ENCODE measurements around the gene POU2AF1.
A peak's percentile ranks its signal among the peaks of the same experiment; 100 is the strongest.

The POU2AF1 gene

DNA sequence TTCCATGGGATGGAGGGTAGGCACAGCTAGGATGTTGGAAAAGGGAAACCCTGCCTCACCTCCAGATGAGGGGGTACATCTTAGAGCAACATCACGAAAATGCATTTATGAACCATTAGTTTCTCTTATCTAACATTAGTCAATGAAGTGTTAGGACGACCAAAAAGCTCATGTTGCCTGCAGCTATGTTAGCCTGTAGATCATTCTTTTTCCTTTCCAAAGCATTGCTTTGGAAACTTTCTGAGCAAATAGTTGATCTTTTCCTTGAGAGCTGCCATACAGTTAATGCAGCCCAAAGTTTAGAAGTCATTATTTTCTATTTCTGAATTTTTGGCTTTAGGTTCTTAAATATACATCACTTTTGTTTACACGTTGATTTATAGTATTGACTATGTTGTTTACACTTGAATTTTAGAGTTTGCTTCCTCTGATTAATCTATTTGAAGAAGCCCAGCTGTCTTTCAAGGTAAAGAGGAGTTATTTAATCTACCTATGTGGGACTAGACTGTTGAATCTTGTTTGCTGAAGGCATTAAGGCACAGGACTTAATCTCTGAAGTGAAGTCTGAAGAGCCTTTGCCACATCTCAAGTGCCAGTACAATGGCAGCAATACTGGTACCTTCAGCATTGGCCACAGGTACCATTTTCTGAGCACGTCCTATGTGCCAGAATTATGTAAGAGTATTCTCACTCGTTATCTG lies 69.7 kb downstream of the POU2AF1 start:
- peak; percentile 53 for FAIRE-seq

DNA sequence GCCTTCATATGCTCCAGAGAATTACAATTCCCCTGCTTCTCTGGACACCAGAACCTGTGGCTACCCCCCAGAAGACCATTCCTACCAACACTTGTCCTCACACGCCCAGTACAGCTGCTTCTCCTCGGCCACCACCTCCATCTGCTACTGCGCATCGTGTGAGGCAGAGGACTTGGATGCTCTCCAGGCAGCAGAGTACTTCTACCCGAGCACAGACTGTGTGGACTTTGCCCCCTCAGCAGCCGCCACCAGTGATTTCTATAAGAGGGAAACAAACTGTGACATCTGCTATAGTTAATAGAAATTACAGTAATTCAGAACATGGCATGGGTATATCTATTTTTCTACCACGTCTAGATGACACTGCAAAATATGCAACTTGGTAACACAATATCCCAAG lies 70.9 kb downstream of the POU2AF1 start:
- FAIRE-seq = peak; percentile 99

DNA sequence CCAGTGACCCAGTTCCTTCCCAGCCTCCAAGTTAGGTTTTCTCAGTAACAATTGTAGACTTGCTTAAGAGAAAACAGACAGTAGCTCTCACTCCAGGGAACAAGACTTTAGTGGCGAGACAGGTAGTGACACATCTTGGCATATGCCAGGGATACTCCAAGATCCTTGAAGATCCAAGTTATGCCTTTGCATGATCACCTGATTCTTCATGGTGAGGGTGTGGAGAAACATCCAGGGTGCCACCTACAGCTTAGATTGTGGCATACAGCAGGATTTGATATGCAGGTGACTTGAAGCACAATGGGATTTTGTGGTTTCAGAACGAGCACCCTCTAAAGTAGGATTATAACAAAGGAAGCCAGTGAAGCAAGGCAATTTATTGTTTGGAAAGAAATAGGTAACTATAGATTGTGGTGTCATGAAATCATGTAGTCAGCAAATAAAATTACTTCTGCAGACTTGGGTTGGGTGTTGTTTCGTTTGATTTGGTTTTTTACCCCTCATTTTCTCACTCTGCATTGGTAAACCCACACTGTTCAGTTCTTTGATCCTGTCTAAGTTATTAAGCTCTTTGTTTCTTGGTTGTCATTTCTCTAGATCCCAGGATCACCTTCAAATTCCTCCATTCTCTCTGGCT lies 71.5 kb downstream of the POU2AF1 start:
- no peak for FAIRE-seq

DNA sequence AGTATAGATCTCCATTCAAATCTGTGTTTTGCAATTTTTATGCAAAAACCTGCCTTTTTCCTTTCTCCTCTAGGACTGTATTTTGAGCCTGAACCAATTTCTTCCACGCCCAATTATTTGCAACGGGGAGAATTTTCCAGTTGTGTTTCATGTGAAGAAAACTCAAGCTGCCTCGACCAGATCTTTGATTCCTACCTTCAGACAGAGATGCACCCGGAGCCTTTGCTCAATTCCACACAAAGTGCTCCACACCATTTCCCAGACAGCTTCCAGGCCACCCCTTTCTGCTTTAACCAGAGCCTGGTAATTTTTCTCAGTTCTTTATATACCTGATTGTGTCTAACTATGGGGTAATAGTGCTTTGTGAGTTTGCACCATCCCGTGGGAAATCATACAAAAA lies 72.8 kb downstream of the POU2AF1 start:
- no peak for FAIRE-seq

DNA sequence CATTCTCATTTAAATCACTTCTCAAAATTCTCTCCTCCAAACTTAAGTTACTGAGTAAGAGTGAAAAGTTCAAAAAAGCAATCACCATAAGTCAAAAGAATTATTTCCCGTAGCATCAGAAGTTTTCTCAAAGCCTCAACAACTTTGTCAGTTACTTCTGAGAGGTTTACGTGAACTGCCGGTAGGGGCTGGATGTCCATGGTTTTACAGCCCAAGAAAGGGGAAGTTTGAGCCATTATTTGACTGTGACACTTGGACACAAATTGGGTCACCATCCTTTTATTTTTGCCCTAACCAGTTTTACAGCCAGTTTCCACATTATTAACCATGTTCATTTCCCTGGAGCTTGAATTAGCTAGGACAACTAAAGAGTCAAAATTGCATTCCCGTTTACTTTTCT lies 73.2 kb downstream of the POU2AF1 start:
- no peak for FAIRE-seq

GRCh38 chr11:111305162-111305802 lies 73.8 kb downstream of the POU2AF1 start:
- peak; percentile 5 for FAIRE-seq

DNA sequence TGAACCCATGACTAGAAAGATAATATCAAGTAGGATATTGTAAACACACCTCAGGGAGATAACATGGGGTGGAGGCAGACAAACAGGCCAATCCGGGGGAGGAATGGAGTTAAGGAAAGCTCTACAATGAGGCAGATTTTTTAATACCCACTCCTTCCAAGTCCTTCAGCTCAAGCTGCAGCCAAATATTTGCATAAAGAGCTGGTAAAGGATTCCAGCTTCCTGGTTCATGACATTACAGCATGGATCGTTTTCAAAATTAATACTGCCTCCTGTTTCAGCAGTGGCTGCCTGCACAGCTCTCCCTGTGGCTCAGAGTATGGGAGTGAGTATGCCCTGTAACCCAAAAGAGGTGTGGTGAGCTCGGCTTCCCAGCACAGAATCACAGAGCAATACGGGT lies 75.6 kb downstream of the POU2AF1 start:
- no peak for FAIRE-seq

- no peak for FAIRE-seq
Measured at GRCh38 chr11:111302298-111302697, 76.8 kb downstream of the POU2AF1 start.
